ENCODE measurements around the gene TSR1.

Gene TSR1

DNA sequence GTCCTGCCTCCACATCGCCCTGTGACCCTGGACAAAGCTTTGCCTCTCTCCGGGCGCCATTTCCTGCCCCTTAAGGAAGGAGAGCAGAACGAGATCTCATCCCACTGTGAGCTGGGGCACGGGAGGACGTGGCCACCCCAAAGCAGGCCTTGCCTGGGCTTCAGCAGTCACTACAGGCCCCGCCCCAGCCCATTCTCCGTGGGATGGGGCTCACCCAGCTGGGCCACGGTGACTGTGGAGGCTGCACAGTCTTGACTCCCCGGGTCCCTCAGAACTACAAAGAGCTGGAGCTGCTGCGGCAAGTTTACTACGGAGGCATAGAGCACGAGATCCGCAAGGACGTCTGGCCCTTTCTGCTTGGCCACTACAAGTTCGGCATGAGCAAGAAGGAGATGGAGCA lies 36.4 kb upstream of the TSR1 start:
- H3K27ac Mint-ChIP-seq, result no peak overlapping the region
- H3K4me3 Mint-ChIP-seq, result no peak overlapping the region
- H3K9me3 Mint-ChIP-seq, result no peaks in the 10 kb centered on the region
- no peaks in the 10 kb centered on the region for H3K4me1 Mint-ChIP-seq (ENCODE audit: low read depth)
- H3K36me3 Mint-ChIP-seq (ENCODE audit: low read depth), result peaks cover 4% of the 10 kb centered on the region
- no peaks in the 10 kb centered on the region for H3K27me3 Mint-ChIP-seq

DNA sequence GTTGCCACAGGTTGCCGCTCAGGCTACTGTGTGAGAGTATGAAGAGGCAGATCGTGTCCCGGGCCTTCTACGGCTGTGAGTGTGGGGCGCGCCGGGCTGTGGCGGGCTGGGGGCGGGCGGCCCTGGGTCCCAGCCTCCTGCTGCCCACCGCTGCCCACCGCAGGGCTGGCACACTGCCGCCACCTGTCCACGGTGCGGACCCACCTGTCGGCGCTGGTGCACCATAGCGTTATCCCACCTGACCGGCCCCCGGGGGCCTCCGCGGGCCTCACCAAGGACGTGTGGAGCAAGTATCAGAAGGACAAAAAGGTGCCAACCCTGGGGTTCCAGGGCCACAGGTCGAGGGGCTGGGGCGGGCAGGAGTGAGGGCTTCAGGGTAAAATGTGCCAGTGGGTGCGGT lies 35.9 kb upstream of the TSR1 start:
- H3K27ac Mint-ChIP-seq, result no peak overlapping the region
- no peak overlapping the region for H3K4me3 Mint-ChIP-seq
- H3K36me3 Mint-ChIP-seq (ENCODE audit: low read depth), result peaks cover 4% of the 10 kb centered on the region
- no peaks in the 10 kb centered on the region for H3K27me3 Mint-ChIP-seq
- no peaks in the 10 kb centered on the region for H3K9me3 Mint-ChIP-seq
- no peaks in the 10 kb centered on the region for H3K4me1 Mint-ChIP-seq (ENCODE audit: low read depth)

DNA sequence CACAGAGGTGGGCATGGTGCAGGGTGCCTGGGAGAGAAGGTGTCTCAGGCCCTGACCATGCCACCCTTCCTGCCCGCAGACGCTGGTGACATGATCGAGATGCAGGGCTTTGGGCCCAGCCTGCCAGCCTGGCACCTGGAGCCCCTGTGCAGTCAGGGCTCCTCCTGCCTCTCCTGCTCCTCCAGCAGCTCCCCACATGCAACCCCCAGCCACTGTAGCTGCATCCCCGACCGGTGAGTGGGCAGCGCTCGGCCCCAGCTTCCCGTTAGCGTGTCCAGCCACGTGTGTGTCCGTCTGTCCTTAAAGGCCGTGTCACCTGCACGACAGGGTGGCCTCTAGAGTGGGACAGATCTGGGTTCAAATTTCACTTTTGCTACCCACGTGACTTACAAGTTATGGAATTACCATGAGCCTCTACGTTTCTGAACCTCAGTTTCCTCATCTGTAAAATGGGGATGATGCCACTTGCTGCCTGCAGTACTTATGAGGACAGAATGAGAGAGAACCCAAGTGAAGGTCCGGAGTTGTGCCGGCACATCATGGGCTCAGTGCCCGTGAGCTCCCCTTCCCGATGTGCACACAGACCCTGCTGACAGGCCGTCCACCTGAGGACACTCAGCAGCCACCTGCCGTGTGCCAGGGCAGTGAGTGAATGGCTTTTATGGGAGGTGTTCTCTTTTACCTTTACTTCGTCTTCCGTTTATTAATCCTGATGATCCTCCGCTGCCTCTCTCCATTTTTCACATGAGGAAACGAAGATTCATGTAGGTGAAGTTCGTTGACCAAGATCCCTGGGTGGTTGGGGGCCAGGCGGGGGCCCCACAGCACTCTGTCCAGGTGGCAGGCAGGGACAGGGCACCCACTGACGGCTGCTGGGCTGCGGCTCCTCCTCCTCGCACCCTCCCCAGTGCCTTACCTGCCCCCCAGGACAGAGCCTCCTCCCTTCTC lies 35.2 kb upstream of the TSR1 start:
- Mint-ChIP-seq H3K9me3 (no peaks in the 10 kb centered on the region), H3K27ac (no peak overlapping the region), H3K27me3 (no peaks in the 10 kb centered on the region), H3K36me3 (ENCODE audit: low read depth) (peaks cover 4% of the 10 kb centered on the region), H3K4me1 (ENCODE audit: low read depth) (no peaks in the 10 kb centered on the region), H3K4me3 (no peak overlapping the region)

DNA sequence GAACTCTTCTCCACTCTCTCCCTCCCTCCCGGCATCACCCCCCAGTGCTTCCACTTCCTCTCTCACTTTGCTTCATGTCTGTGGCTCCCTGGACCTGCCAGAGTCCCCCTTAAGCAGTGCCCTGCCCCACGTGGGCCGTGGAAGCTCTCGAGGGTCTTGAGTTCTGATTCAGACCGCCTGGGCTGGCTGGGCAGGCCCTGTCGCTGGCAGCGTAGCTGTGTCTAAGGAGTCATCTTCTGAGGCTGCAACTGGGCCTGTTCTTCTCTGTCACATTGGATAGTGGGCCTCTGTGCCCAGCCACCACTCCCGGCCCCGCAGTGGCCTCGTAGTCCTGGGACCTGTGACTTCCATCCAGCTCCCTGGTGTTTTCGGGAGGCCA lies 33.9 kb upstream of the TSR1 start:
- no peaks in the 10 kb centered on the region for H3K4me1 Mint-ChIP-seq (ENCODE audit: low read depth)
- no peaks in the 10 kb centered on the region for H3K27me3 Mint-ChIP-seq
- H3K4me3 Mint-ChIP-seq, result no peak overlapping the region
- H3K9me3 Mint-ChIP-seq, result no peaks in the 10 kb centered on the region
- H3K36me3 Mint-ChIP-seq (ENCODE audit: low read depth), result peaks cover 4% of the 10 kb centered on the region
- no peak overlapping the region for H3K27ac Mint-ChIP-seq

DNA sequence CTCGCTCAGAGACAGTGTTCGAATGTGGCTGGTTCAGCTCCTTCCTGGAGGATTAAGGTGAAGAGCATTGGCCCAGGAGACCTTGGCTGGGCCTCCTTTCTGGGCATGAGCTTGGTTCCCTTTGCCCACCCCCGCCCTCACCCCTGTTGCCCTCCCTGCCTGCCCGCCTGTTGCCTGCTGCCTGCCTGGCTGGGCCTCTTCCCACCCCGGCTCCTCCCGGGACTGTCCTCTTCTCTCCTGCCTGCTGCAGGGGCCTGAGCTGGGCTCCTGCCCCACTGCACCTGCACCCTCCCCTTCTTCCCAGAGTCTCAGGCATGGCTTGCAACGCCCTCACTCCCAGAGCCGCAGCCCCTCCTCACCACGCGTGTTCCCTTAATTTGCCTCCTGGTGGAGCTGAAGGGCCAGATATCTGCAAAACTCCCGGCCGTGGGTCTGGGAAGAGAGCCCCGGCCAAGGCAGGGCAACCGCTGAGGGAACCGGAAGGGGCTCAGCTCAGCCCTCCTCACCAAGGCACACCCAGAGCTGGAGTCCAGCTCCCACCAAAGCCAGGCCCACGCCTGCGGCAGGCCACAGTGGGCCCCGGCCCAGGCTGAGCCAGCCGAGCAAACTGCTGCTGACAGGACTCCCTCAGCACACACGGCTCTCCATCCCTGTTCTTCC lies 33.4 kb upstream of the TSR1 start:
- Mint-ChIP-seq H3K36me3 (ENCODE audit: low read depth) (peaks cover 4% of the 10 kb centered on the region), H3K4me3 (no peak overlapping the region), H3K27me3 (no peaks in the 10 kb centered on the region), H3K4me1 (ENCODE audit: low read depth) (no peaks in the 10 kb centered on the region), H3K27ac (no peak overlapping the region), H3K9me3 (no peaks in the 10 kb centered on the region)

DNA sequence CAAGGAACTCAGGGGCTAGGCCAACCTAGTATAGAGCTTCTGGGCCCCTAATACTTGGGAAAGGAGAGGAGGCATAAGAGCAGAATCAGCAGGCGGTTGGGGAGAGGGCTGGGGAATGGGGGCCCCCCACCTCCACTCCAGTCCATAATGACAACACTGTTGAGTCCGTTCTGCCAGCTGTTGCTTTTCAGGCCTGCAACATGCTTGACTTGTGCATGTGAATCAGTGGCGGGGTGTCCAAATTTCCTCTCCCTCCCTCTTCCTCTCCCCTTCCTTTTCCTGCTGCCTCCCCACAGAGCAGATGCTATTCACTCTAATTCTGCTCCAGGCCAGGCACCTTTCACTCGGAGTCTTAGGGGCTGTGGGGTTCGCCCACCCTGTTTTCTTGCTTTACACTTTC lies 32.8 kb upstream of the TSR1 start:
- Mint-ChIP-seq H3K4me3 (no peak overlapping the region), H3K36me3 (ENCODE audit: low read depth) (peaks cover 4% of the 10 kb centered on the region), H3K9me3 (no peaks in the 10 kb centered on the region), H3K27ac (no peak overlapping the region), H3K4me1 (ENCODE audit: low read depth) (no peaks in the 10 kb centered on the region), H3K27me3 (no peaks in the 10 kb centered on the region)

DNA sequence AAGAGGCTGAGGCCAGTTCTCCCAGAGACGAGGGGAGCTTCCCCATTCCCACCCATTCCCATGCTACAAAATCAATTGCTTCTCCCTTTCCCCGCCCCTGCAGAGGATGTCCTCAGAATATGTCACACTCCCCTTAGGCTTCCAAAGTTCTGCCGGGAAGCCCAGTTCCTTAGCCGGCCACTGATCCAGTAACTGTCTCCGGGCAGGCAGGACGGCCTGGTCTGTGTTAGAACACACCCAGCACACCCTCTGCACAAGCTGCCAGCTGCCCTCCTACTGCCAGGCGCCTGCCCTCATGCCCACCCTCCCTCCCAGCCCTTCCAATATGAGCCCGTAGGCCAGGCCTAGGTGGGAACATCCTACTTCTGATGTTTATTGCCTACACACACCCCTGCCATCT lies 32.1 kb upstream of the TSR1 start:
- Mint-ChIP-seq H3K9me3 (no peaks in the 10 kb centered on the region), H3K27me3 (no peaks in the 10 kb centered on the region), H3K27ac (no peak overlapping the region), H3K4me1 (ENCODE audit: low read depth) (no peaks in the 10 kb centered on the region), H3K4me3 (no peak overlapping the region), H3K36me3 (ENCODE audit: low read depth) (peaks cover 4% of the 10 kb centered on the region)

DNA sequence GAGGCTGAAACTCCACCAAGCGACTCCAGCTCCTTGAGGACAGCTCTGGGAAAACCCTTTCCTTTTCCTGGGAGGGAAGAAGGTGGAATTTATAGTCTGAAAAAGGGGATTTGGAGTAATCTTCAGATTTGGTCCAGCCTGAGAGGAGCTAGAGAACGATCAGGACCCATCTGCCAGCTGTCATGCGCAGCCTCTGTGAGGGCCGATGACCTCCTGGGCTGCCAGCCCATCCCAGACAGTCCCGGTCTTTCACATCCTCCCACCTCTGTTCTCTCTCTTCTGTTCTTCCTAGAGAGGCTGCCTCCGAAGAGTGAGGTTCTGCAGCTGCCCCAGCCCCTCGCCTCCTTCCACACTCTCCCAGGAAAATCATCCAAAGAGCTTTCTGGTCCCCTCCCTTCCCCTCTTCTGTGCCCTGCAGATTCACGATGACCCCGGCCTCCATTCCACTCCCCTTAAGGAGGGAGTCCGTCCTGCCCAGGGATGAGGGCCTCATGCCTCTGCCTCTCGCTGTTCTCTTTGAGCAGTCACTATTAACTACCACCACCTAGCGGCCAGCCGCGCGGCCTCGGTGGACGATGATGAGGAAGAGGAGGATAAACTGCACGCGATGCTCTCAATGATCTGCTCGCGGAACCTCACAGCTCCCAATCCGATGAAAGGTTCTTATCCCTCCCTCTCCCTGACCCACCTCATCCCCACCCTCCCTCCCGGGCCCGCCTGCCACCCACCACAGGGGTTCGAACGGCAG lies 30.7 kb upstream of the TSR1 start:
- Mint-ChIP-seq H3K9me3 (no peaks in the 10 kb centered on the region), H3K4me3 (no peak overlapping the region), H3K36me3 (ENCODE audit: low read depth) (peaks cover 7% of the 10 kb centered on the region), H3K4me1 (ENCODE audit: low read depth) (no peaks in the 10 kb centered on the region), H3K27me3 (no peaks in the 10 kb centered on the region), H3K27ac (no peak overlapping the region)

DNA sequence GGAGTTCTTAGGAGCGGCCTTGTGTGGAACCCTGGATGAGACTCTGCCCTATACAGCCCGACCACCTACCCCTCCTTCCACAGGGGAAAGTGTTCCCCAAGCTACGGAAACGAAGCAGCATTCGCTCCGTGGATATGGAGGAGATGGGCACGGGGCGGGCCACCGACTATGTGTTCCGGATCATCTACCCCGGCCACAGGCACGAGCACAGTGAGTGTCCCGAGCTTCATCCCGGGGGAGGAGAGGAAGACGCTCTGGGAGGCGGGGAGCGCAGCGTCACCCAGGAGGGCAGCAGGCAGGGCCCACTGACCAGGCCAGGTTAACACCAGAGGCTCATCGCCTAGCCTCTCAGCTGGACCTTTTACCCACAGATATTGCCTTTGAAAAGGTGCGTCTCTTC lies 28.9 kb upstream of the TSR1 start:
- no peak overlapping the region for H3K27ac Mint-ChIP-seq
- no peaks in the 10 kb centered on the region for H3K9me3 Mint-ChIP-seq
- H3K4me1 Mint-ChIP-seq (ENCODE audit: low read depth), result no peaks in the 10 kb centered on the region
- no peaks in the 10 kb centered on the region for H3K27me3 Mint-ChIP-seq
- H3K36me3 Mint-ChIP-seq (ENCODE audit: low read depth), result peaks cover 3% of the 10 kb centered on the region
- no peak overlapping the region for H3K4me3 Mint-ChIP-seq

DNA sequence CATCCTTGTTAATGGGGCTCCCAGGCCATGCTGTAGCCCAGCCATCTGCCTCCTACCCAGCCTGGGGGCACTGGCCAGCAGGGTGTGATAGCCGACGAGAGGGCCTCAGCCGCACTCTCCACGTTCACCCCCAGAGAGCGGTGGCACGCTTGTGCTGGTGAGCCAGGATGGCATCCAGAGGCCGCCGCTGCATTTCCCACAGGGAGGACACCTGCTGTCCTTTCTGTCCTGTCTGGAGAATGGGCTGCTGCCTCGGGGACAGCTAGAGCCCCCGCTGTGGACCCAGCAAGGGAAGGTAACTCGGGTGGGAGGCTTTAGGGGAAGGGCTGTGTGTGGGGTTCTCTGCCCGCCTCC lies 28.5 kb upstream of the TSR1 start:
- H3K4me1 Mint-ChIP-seq (ENCODE audit: low read depth), result no peaks in the 10 kb centered on the region
- no peak overlapping the region for H3K4me3 Mint-ChIP-seq
- H3K27ac Mint-ChIP-seq, result no peak overlapping the region
- no peaks in the 10 kb centered on the region for H3K27me3 Mint-ChIP-seq
- H3K9me3 Mint-ChIP-seq, result no peaks in the 10 kb centered on the region
- H3K36me3 Mint-ChIP-seq (ENCODE audit: low read depth), result peaks cover 3% of the 10 kb centered on the region

DNA sequence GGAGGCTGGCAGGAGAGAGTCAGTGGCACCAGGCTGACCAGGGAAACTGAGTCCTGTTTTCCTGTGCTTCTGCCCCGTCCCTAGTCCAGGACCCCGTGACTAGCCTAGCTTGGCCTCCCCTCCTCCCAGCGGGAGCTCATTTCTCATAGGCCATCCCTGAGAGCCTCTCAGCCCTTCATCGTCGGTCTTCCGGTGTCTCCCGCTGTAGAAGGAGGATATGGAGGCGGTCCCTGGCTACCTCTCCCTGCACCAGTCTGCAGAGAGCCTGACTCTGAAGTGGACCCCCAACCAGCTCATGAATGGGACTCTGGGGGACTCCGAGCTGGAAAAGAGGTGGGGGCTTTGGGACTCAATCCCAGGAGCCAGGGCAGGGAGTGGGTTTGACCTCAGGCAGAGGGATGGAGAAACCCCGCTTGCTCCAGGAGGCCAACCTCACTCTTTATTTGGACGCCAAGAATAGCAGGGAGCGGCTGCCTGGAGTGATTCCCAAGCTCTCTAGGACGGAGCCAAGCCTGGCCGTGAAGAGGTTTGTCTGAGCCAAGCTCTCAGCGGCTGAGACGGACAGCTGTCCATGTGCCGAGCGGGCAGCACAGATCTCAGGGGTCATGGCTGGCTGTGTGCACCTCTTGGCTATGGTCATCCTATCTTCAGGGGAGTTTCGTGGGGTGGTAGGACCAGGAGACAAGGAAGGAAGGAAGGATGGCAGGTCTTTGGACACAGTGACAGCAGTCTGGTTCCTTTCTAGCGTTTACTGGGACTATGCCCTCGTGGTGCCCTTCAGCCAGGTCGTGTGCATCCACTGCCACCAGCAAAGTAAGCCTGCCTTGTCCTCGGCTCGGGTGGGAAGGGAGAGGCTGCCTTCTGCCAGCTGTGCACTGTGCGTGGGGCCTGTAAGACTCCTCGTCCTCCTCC lies 27.9 kb upstream of the TSR1 start:
- peaks cover 3% of the 10 kb centered on the region for H3K36me3 Mint-ChIP-seq (ENCODE audit: low read depth)
- H3K4me3 Mint-ChIP-seq, result no peak overlapping the region

DNA sequence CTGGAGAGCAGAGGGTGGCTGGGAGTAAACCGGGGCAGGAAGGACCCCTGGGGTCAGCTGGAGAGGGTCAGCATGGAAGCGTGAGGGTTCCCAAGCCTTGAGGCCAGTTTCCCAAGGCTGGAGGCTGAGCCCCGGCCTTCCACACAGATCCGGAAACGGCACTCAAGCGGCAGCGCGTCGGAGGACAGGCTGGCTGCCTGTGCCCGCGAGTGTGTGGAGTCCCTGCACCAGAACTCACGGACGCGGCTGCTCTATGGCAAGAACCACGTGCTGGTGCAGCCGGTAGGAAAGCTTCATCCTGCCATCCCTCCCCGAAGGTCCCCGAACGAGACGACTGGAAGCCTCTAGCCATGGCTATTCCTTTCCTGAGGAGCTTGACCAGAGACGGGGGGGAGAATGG lies 27.1 kb upstream of the TSR1 start:
- Mint-ChIP-seq H3K4me3 (no peak overlapping the region), H3K9me3 (no peaks in the 10 kb centered on the region), H3K4me1 (ENCODE audit: low read depth) (no peaks in the 10 kb centered on the region), H3K36me3 (ENCODE audit: low read depth) (peaks cover 3% of the 10 kb centered on the region), H3K27me3 (no peaks in the 10 kb centered on the region), H3K27ac (no peak overlapping the region)

More for the DNA sequence above, 27.9 kb upstream of the TSR1 start:
- no peaks in the 10 kb centered on the region for H3K27me3 Mint-ChIP-seq
- no peaks in the 10 kb centered on the region for H3K4me1 Mint-ChIP-seq (ENCODE audit: low read depth)
- H3K27ac Mint-ChIP-seq, result no peak overlapping the region
- no peaks in the 10 kb centered on the region for H3K9me3 Mint-ChIP-seq

DNA sequence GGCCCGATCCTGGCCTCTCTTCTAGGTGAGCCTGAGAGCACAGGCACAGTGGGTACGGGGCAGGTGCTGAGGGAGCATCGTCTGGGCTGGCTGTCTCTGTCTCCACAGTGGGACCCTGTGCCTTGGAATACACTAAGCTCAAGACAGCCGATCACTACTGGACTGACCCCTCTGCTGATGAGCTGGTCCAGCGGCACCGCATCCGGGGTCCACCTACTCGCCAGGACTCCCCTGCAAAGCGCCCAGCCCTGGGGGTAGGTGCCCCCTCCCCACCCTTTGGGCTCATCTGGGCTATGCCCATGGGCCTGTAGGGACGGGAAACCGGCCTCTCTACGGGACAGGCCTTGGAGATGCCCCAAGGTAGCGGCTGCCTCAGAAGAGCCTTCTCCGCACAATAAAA lies 26.6 kb upstream of the TSR1 start:
- Mint-ChIP-seq H3K4me3 (no peak overlapping the region), H3K27me3 (no peaks in the 10 kb centered on the region), H3K36me3 (ENCODE audit: low read depth) (peaks cover 3% of the 10 kb centered on the region), H3K9me3 (no peaks in the 10 kb centered on the region), H3K4me1 (ENCODE audit: low read depth) (no peaks in the 10 kb centered on the region), H3K27ac (no peak overlapping the region)

DNA sequence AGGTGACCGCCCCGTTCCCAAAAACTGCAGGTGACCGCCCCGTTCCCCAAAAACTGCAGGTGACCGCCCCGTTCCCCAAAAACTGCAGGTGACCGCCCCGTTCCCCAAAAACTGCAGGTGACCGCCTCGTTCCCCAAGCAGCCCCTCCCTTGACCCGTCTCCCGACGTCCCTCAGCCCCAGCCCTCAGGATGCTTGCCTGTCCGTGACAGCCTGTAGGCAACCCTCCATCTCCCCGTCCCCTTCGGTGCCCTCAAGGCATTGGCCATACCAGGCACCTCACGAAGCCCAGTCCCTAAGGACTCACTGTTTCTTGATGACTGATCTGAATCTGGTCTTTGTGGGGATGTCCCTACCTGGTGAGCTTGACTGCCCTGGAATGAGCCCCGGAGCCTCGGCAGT lies 26.2 kb upstream of the TSR1 start:
- H3K27me3 Mint-ChIP-seq, result no peaks in the 10 kb centered on the region
- no peaks in the 10 kb centered on the region for H3K9me3 Mint-ChIP-seq
- no peak overlapping the region for H3K27ac Mint-ChIP-seq
- no peak overlapping the region for H3K4me3 Mint-ChIP-seq
- H3K36me3 Mint-ChIP-seq (ENCODE audit: low read depth), result peaks cover 6% of the 10 kb centered on the region
- no peaks in the 10 kb centered on the region for H3K4me1 Mint-ChIP-seq (ENCODE audit: low read depth)

All from stimulated activated naive CD8-positive, alpha-beta T cell treated with anti-CD3 and anti-CD28 coated beads, Interleukin-15, Interleukin-2, amounts not matched to agents 100 ng/mL and 50 ng/mL, for 24 hours (primary cell).